HEK293 (cell line): Measurements from ENCODE around the gene COX8A.

Experiments
- BCL11A ChIP-seq: fragments of 450-650 bp; formaldehyde crosslinking; IDR thresholded peaks from 2 replicates; pipeline ENCODE4 v1.5.1; 2016; ENCODE audit warnings: low read depth, missing biosample characterization, missing genetic modification characterization
- CTCF ChIP-seq: fragments of 450-650 bp; formaldehyde crosslinking; IDR thresholded peaks from 2 replicates; pipeline ENCODE4 v1.5.1; 2016; ENCODE audit warnings: missing biosample characterization, missing genetic modification characterization
- PRDM6 ChIP-seq: fragments of 450-650 bp; formaldehyde crosslinking; IDR thresholded peaks from 2 replicates; pipeline ENCODE4 v1.5.1; 2017; ENCODE audit warnings: missing biosample characterization, missing genetic modification characterization
- TCF7L2 ChIP-seq: IDR thresholded peaks from 2 replicates; pipeline ENCODE4 v1.6.1; 2011; ENCODE audit warnings: low read depth, mild to moderate bottlenecking, inconsistent platforms, low read length, moderate library complexity, borderline replicate concordance
- ZNF335 ChIP-seq: fragments of 450-650 bp; formaldehyde crosslinking; conservative IDR thresholded peaks from 2 replicates; pipeline ENCODE4 v1.5.1; 2016; ENCODE audit warnings: missing biosample characterization, missing genetic modification characterization
- ZNF341 ChIP-seq: fragments of 450-650 bp; formaldehyde crosslinking; IDR thresholded peaks from 2 replicates; pipeline ENCODE4; 2016; ENCODE audit warnings: low read depth, missing biosample characterization, missing genetic modification characterization
- ZNF501 ChIP-seq: fragments of 450-650 bp; formaldehyde crosslinking; IDR thresholded peaks from 2 replicates; pipeline ENCODE4 v1.5.1; 2016; ENCODE audit warnings: missing biosample characterization, missing genetic modification characterization
- ZNF670 ChIP-seq: fragments of 450-650 bp; formaldehyde crosslinking; IDR thresholded peaks from 2 replicates; pipeline ENCODE4 v1.5.1; 2016; ENCODE audit warnings: missing biosample characterization, missing genetic modification characterization, low read depth

- no peak for TF ChIP-seq ZNF670 (tag by site-specific recombination)
- TF ChIP-seq BCL11A (tag by site-specific recombination), result no peak
- no peak for TF ChIP-seq ZNF335
- TF ChIP-seq ZNF501 (tag by site-specific recombination), result no peak
- 0 out of 2 replicates have a peak, but pooled peaks have one; percentile 36 for TF ChIP-seq CTCF (tag by site-specific recombination)
- TF ChIP-seq TCF7L2, result no peak
- peak; percentile 59; the same call in 1 of the 2 replicates for TF ChIP-seq ZNF341 (tag by site-specific recombination)
- TF ChIP-seq PRDM6 (tag by site-specific recombination), result no peak
Measured at GRCh38 chr11:64007160-64007628, 32.8 kb downstream of the COX8A start.
